Stomach smooth muscle (tissue), 2 donors: Measurements from ENCODE around the gene TECRL.

Experiments used
- H3K27ac ChIP-seq: one replicate; pipeline ENCODE4 v1.7.0; 2013; ENCODE audit warnings: mild to moderate bottlenecking, low read length, inconsistent platforms
- H3K27me3 ChIP-seq, 2 donors: one replicate each; pipeline ENCODE4 v1.7.0; 2013; ENCODE audit warnings: low read length in 2 of 2; ENCODE audit not compliant: insufficient read depth in 2 of 2, control insufficient read depth in 1 of 2
- H3K36me3 ChIP-seq, 2 donors: one replicate each; pipeline ENCODE4 v1.7.0; 2013; ENCODE audit warnings: low read length in 2 of 2; ENCODE audit not compliant: control insufficient read depth in 2 of 2, insufficient read depth in 2 of 2
- H3K4me1 ChIP-seq: one replicate; pipeline ENCODE4 v1.7.0; 2013; ENCODE audit warnings: low read length; ENCODE audit not compliant: control insufficient read depth, insufficient read depth
- H3K4me3 ChIP-seq, 2 donors: one replicate each; pipeline ENCODE4 v1.7.0; 2013; ENCODE audit warnings: low read length in 2 of 2
- H3K9ac ChIP-seq, 2 donors: one replicate each; pipeline ENCODE4 v1.7.0; 2013; ENCODE audit warnings: low read length in 2 of 2, mild to moderate bottlenecking in 1 of 2
- H3K9me3 ChIP-seq, 2 donors: one replicate each; pipeline ENCODE4 v1.7.0; 2013; ENCODE audit warnings: low read length in 2 of 2; ENCODE audit not compliant: control insufficient read depth in 2 of 2
- donor health status: healthy.
- donor health status: Pancreatic carcinoma.

The TECRL gene

DNA sequence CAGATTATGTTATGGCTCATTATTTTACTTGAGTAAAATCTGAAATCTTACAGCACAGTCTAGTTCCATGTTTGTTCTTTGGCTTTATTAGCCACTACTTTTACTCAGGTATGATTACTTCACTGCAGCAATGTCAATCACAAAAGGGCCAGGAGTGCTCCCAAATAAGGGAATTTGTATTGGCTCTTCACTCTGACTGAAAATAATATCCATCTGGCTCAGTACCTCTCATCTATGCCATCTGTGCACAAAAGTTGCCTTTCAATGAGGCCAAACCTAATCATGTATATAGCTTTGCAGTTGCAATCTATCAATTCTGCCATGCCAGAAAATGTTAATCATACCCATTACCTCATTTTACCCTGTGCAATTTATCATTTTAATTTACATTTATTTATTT, 161.1 kb downstream of the TECRL start:
- H3K27me3 ChIP-seq = no peaks in the 10 kb centered on the region
- no peaks in the 10 kb centered on the region for H3K36me3 ChIP-seq

DNA sequence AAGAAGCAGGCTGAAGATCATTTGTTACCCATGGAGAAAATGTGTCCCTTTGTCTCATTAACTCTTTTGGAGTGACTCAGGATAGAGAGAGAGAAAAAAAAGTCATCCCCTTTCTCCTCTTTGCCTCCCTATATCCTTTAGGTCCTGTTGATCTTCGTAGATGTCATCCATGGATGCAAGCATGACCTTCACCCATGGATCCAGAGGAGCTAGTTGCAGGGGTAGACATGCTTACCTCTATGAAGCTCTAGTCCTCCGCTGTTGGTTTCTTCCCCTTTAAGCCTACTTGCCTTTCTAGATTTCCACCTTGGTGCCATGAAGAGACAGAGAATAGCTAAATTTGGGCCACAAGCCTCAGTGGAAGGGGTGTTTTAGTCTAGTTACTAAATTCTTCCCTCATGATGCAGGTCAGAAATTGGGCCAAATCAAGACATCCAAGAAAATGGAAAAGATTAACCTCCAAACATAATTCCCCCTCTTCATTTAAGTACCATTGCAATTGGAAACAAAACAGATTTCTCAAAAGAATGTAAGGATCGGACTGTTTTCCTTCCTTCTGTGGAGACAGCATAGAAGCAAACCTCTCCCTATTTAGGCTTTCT, 178.4 kb downstream of the TECRL start:
- H3K9ac ChIP-seq = no peak overlapping the region
- H3K9me3 ChIP-seq = peaks cover 19 to 30% of the 10 kb centered on the region in 2 donors
- no peaks in the 10 kb centered on the region for H3K4me1 ChIP-seq
- no peak overlapping the region for H3K4me3 ChIP-seq
- no peaks in the 10 kb centered on the region for H3K36me3 ChIP-seq
- no peaks in the 10 kb centered on the region for H3K27me3 ChIP-seq
- no peak overlapping the region for H3K27ac ChIP-seq

More for the DNA sequence above, 161.1 kb downstream of the TECRL start:
- H3K27ac ChIP-seq = no peak overlapping the region
- H3K4me1 ChIP-seq = no peaks in the 10 kb centered on the region
- H3K9me3 ChIP-seq = no peaks in the 10 kb centered on the region
- H3K4me3 ChIP-seq = no peak overlapping the region
- H3K9ac ChIP-seq = no peak overlapping the region
